Naive thymus-derived CD4-positive, alpha-beta T cell (primary cell): ENCODE data around the gene PFKFB3. TPM values are rescaled to one million over a fixed set of nuclear protein-coding genes. Genes with fewer than 3 reads are reported as not detected.

Experiments
- ATAC-seq: fragments of 150-1000 bp; cut with Tn5 transposase; 2 replicates; pipeline ENCODE4 v1.10.0; 2021; ENCODE audit warnings: mild to moderate bottlenecking, moderate library complexity
- CTCF ChIA-PET: fragments of 350-600 bp; sonication (Branson Sonifier 250); formaldehyde crosslinking; loops from one replicate; lab custom pipeline; 2021; ENCODE audit warnings: antibody characterized with exemption; lab: Charles Lee
- POLR2A ChIA-PET: fragments of 350-600 bp; sonication (Branson Sonifier 250); formaldehyde crosslinking; loops from one replicate; lab custom pipeline; 2021; ENCODE audit warnings: antibody characterized with exemption, inconsistent platforms; lab: Charles Lee
- DNase-seq, 9 donors: peaks; one replicate each; pipeline versions ENCODE4 v3.0.0 to v3.0.0-alpha.2; 2020 to 2022; ENCODE audit warnings: mixed read lengths in 1 of 9
- H3K27ac ChIP-seq: one replicate; pipeline ENCODE4 v1.7.0; 2013; ENCODE audit warnings: mild to moderate bottlenecking, low read depth, low read length, moderate library complexity
- H3K27me3 ChIP-seq, 2 donors: one replicate each; pipeline ENCODE4 v1.7.0; 2013; ENCODE audit warnings: low read length in 2 of 2, mild to moderate bottlenecking in 2 of 2, moderate library complexity in 2 of 2; ENCODE audit not compliant: control insufficient read depth in 2 of 2, insufficient read depth in 2 of 2
- H3K36me3 ChIP-seq, 3 experiments: 1 replicate in 2 of 3; 2 replicates in 1 of 3; pipeline ENCODE4 v1.7.0; 2013; ENCODE audit warnings: low read length in 3 of 3, mild to moderate bottlenecking in 3 of 3, moderate library complexity in 1 of 3; ENCODE audit not compliant: insufficient read depth in 3 of 3, control insufficient read depth in 2 of 3
- H3K4me1 ChIP-seq, 2 donors: one replicate each; pipeline ENCODE4 v1.7.0; 2013; ENCODE audit warnings: low read length in 2 of 2, mild to moderate bottlenecking in 2 of 2, moderate library complexity in 1 of 2; ENCODE audit not compliant: control insufficient read depth in 2 of 2, insufficient read depth in 2 of 2
- H3K4me3 ChIP-seq: 2 replicates; pipeline ENCODE4 v1.7.0; 2013; ENCODE audit warnings: mild to moderate bottlenecking, low read length
- H3K9me3 ChIP-seq, 3 experiments: 1 replicate in 2 of 3; 2 replicates in 1 of 3; pipeline ENCODE4 v1.7.0; 2013; ENCODE audit warnings: low read length in 3 of 3; ENCODE audit not compliant: control insufficient read depth in 2 of 3
- H3K27ac Mint-ChIP-seq, 9 donors: one replicate each; pipeline ENCODE4 v1.8.0; 2020 to 2022; ENCODE audit warnings: mixed read lengths in 9 of 9, mild to moderate bottlenecking in 8 of 9, moderate library complexity in 5 of 9, inconsistent platforms in 2 of 9
- H3K27me3 Mint-ChIP-seq, 5 donors: one replicate each; pipeline ENCODE4 v1.8.0; 2021 to 2022; ENCODE audit warnings: mixed read lengths in 5 of 5, mild to moderate bottlenecking in 1 of 5
- H3K36me3 Mint-ChIP-seq, 5 donors: one replicate each; pipeline ENCODE4 v1.8.0; 2020 to 2022; ENCODE audit warnings: mixed read lengths in 5 of 5, mild to moderate bottlenecking in 3 of 5, inconsistent platforms in 1 of 5
- H3K4me1 Mint-ChIP-seq, 7 donors: one replicate each; pipeline ENCODE4 v1.8.0; 2020 to 2022; ENCODE audit warnings: mixed read lengths in 7 of 7, mild to moderate bottlenecking in 3 of 7, inconsistent platforms in 1 of 7
- H3K4me3 Mint-ChIP-seq, 10 donors: one replicate each; pipeline ENCODE4 v1.8.0; 2020 to 2022; ENCODE audit warnings: mild to moderate bottlenecking in 10 of 10, mixed read lengths in 10 of 10, moderate library complexity in 6 of 10, inconsistent platforms in 2 of 10
- H3K9me3 Mint-ChIP-seq, 11 donors: one replicate each; pipeline ENCODE4 v1.8.0; 2020 to 2022; ENCODE audit warnings: mixed read lengths in 11 of 11, mild to moderate bottlenecking in 4 of 11, inconsistent platforms in 1 of 11, moderate library complexity in 1 of 11
- intact Hi-C, 2 donors: fragments of 100-400 bp; cut with micrococcal nuclease; formaldehyde crosslinking; loops; one replicate each; pipeline ENCODE4 v1.15.1; 2023
- polyA plus RNA-seq, 2 donors: library from polyadenylated mRNA; unstranded; fragments of 300-500 nt; fragmentation: Illumina TruSeq; gene quantifications; one replicate each; pipeline ENCODE4 v1.2.3, GENCODE V29; 2021
- total RNA-seq, 6 experiments: library from RNA in 5 of 6; stranded (reverse) in 5 of 6; gene quantifications; 1 replicate in 5 of 6; 2 replicates in 1 of 6; pipeline ENCODE4 v1.2.3 and lab custom pipeline; 2021 to 2026

PFKFB3 gene
- total and polyA plus RNA-seq, 7 experiments from 2014 or later = 2.3 to 129 (median 66.1) TPM

DNA sequence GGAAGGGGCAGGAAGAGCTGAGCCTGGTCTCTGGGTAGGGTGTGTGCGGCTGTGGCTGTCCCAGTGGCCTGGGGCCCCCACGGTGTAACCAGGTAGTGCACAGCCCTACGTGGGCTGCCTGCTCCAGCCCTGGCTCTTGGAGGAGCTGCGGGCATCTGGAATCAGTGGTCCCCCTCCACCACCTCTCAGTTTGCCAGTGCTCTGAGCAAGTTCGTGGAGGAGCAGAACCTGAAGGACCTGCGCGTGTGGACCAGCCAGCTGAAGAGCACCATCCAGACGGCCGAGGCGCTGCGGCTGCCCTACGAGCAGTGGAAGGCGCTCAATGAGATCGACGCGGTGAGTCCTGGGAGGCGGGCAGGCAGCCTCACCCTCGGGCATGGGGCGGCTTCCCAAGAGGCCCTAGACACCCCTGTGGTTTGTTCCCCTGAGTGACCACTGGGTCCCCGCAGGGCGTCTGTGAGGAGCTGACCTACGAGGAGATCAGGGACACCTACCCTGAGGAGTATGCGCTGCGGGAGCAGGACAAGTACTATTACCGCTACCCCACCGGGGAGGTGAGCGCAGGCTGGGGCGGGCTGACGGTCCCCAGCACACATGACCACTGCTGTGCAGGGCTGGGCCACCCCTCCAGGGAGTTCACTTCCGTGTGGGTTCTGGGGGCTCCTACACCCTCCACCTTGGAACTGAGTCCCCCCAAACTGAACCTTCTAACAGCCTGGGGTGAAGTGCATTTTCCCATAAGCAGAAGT lies 18.6 kb downstream of the PFKFB3 start:
- Histone ChIP-seq H3K27ac (no peak overlapping the region), H3K27me3 (no peaks in the 10 kb centered on the region), H3K36me3 (peaks cover 0 to 97% (median 21%) of the 10 kb centered on the region in 3 experiments), H3K4me3 (no peak overlapping the region), H3K4me1 (no peaks in the 10 kb centered on the region), H3K9me3 (no peaks in the 10 kb centered on the region)
- Mint-ChIP-seq H3K36me3 (peaks cover 21 to 61% (median 32%) of the 10 kb centered on the region in 5 donors), H3K27me3 (no peaks in the 10 kb centered on the region), H3K9me3 (peaks cover 0 to 4% (median 0%) of the 10 kb centered on the region in 11 donors), H3K4me1 (peaks cover 0 to 7% (median 0%) of the 10 kb centered on the region in 7 donors), H3K27ac (peak overlapping the region in 3 of 9 donors; percentile 3 to 69 (median 33)), H3K4me3 (no peak overlapping the region)
- ATAC-seq = peak; percentile 9
- no peak for DNase-seq
- ChIA-PET CTCF (no interaction called here), POLR2A (no interaction called here)
- intact Hi-C loops = no loop called here

GRCh38 chr10:6221971-6222751 lies 19.4 kb downstream of the PFKFB3 start:
- CTCF ChIA-PET = no interaction called here
- no peaks in the 10 kb centered on the region for H3K9me3 ChIP-seq
- ATAC-seq (no peak), DNase-seq (no peak)
- H3K27me3 ChIP-seq = no peaks in the 10 kb centered on the region
- H3K36me3 ChIP-seq = peaks cover 0 to 93% (median 18%) of the 10 kb centered on the region in 3 experiments
- no peak overlapping the region for H3K27ac ChIP-seq
- Mint-ChIP-seq H3K27ac (no peak overlapping the region), H3K36me3 (peaks cover 17 to 58% (median 32%) of the 10 kb centered on the region in 5 donors), H3K27me3 (no peaks in the 10 kb centered on the region), H3K4me1 (peaks cover 0 to 4% (median 0%) of the 10 kb centered on the region in 7 donors), H3K4me3 (no peak overlapping the region), H3K9me3 (peaks cover 0 to 5% (median 0%) of the 10 kb centered on the region in 11 donors)
- POLR2A ChIA-PET = no interaction called here
- H3K4me3 ChIP-seq = no peak overlapping the region
- H3K4me1 ChIP-seq = no peaks in the 10 kb centered on the region
- intact Hi-C loops = no loop called here

DNA sequence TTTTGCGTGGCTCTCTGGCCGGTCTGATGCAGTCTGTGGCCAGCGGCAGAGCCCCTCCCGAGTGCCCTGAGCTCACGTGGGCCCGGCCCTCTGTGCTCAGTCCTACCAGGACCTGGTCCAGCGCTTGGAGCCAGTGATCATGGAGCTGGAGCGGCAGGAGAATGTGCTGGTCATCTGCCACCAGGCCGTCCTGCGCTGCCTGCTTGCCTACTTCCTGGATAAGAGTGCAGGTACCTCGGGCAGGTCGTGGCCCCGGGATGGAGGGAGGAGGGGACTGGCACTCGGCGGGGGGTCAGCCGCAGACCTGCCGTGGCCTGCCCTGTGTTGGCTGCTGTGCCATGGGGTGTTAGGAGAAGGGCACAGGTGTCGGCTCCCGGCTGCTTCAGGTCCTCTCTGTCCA lies 20.0 kb downstream of the PFKFB3 start:
- no peak for DNase-seq
- Mint-ChIP-seq H3K36me3 (peaks cover 17 to 61% (median 32%) of the 10 kb centered on the region in 5 donors), H3K4me3 (no peak overlapping the region), H3K27me3 (no peaks in the 10 kb centered on the region), H3K4me1 (peaks cover 0 to 5% (median 4%) of the 10 kb centered on the region in 7 donors), H3K9me3 (peaks cover 0 to 5% (median 0%) of the 10 kb centered on the region in 11 donors), H3K27ac (no peak overlapping the region)
- intact Hi-C loops = no loop called here
- Histone ChIP-seq H3K9me3 (no peaks in the 10 kb centered on the region), H3K27me3 (no peaks in the 10 kb centered on the region), H3K27ac (no peak overlapping the region), H3K4me1 (no peaks in the 10 kb centered on the region), H3K36me3 (peaks cover 0 to 93% (median 18%) of the 10 kb centered on the region in 3 experiments), H3K4me3 (no peak overlapping the region)
- ATAC-seq = no peak
- ChIA-PET CTCF (no interaction called here), POLR2A (no interaction called here)

- ChIA-PET POLR2A (no interaction called here), CTCF (interaction anchor here (0.6 kb wide), 1 partner anchor 242 kb away, joined by 3 read pairs; no protein-coding TSS in a partner anchor)
- H3K4me1 Mint-ChIP-seq = peaks cover 0 to 15% (median 5%) of the 10 kb centered on the region in 7 donors
- peaks cover 17 to 57% (median 32%) of the 10 kb centered on the region in 5 donors for H3K36me3 Mint-ChIP-seq
- no peak for ATAC-seq
- no peak for DNase-seq
- no peak overlapping the region for H3K4me3 ChIP-seq
- no peaks in the 10 kb centered on the region for H3K9me3 ChIP-seq
- H3K4me1 ChIP-seq = no peaks in the 10 kb centered on the region
- H3K4me3 Mint-ChIP-seq = no peak overlapping the region
- no peaks in the 10 kb centered on the region for H3K27me3 Mint-ChIP-seq
- H3K27me3 ChIP-seq = no peaks in the 10 kb centered on the region
- peaks cover 0 to 5% (median 0%) of the 10 kb centered on the region in 11 donors for H3K9me3 Mint-ChIP-seq
- intact Hi-C loops = no loop called here
- peak overlapping the region in 1 of 9 donors; percentile 19 for H3K27ac Mint-ChIP-seq
- H3K36me3 ChIP-seq = peaks cover 0 to 95% (median 21%) of the 10 kb centered on the region in 3 experiments
- H3K27ac ChIP-seq = no peak overlapping the region
These were observed 21.2 kb downstream of the PFKFB3 start for GRCh38 chr10:6223981-6224380.

DNA sequence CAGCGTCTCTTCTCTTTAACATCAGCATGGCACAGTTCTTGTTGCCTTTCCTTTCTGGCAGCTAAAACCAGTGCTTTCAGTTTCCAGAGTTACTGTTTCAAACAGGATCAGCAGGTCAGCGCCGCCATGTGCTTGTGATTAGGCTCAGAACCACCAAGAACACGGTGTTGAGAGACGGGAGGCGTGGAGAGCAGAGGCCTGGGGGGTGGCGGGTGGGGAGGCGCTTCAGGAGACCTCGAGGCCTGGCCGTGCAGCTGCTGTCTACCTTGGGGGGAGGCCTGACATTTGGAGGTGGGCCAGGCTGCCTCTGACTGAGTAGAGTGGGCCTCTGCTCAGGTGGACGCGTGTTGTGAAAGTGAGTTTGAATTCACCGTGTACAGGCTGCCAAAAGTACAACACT lies 22.0 kb downstream of the PFKFB3 start:
- Mint-ChIP-seq H3K27ac (peak overlapping the region in 1 of 9 donors; percentile 49), H3K4me1 (peaks cover 0 to 16% (median 5%) of the 10 kb centered on the region in 7 donors), H3K9me3 (peaks cover 0 to 3% (median 0%) of the 10 kb centered on the region in 11 donors), H3K27me3 (no peaks in the 10 kb centered on the region), H3K4me3 (no peak overlapping the region), H3K36me3 (peaks cover 17 to 53% (median 28%) of the 10 kb centered on the region in 5 donors)
- POLR2A ChIA-PET = no interaction called here
- intact Hi-C loops = no loop called here
- DNase-seq (no peak), ATAC-seq (no peak)
- no peak overlapping the region for H3K27ac ChIP-seq
- H3K9me3 ChIP-seq = no peaks in the 10 kb centered on the region
- H3K36me3 ChIP-seq = peaks cover 0 to 95% (median 17%) of the 10 kb centered on the region in 3 experiments
- no peaks in the 10 kb centered on the region for H3K4me1 ChIP-seq
- no peak overlapping the region for H3K4me3 ChIP-seq
- CTCF ChIA-PET = no interaction called here
- no peaks in the 10 kb centered on the region for H3K27me3 ChIP-seq

GRCh38 chr10:6225263-6225814 lies 22.6 kb downstream of the PFKFB3 start:
- no peak overlapping the region for H3K4me3 ChIP-seq
- no peak overlapping the region for H3K4me3 Mint-ChIP-seq
- H3K27ac ChIP-seq = no peak overlapping the region
- H3K9me3 ChIP-seq = no peaks in the 10 kb centered on the region
- no peaks in the 10 kb centered on the region for H3K4me1 ChIP-seq
- peak overlapping the region in 2 of 9 donors; percentile 41 to 58 for H3K27ac Mint-ChIP-seq
- H3K27me3 ChIP-seq = no peaks in the 10 kb centered on the region
- POLR2A ChIA-PET = no interaction called here
- DNase-seq = no peak
- H3K4me1 Mint-ChIP-seq = peaks cover 0 to 16% (median 8%) of the 10 kb centered on the region in 7 donors
- H3K36me3 Mint-ChIP-seq = peaks cover 22 to 57% (median 27%) of the 10 kb centered on the region in 5 donors
- ATAC-seq = no peak
- intact Hi-C loops = no loop called here
- CTCF ChIA-PET = interaction anchor here (1.0 kb wide), 1 partner anchor 176 kb away, joined by 3 read pairs; no protein-coding TSS in a partner anchor
- H3K36me3 ChIP-seq = peaks cover 0 to 93% (median 17%) of the 10 kb centered on the region in 3 experiments
- H3K9me3 Mint-ChIP-seq = peaks cover 0 to 3% (median 0%) of the 10 kb centered on the region in 11 donors
- no peaks in the 10 kb centered on the region for H3K27me3 Mint-ChIP-seq
